Glutamatergic neuron (in vitro differentiated cells): ENCODE data around the gene SMIM28. TPM values are rescaled to one million over a fixed set of nuclear protein-coding genes. Genes with fewer than 3 reads are reported as not detected.

Source experiments
- DNase-seq: peaks from one replicate; pipeline ENCODE4 v3.0.0; 2022
- H3K27ac Mint-ChIP-seq: one replicate; pipeline ENCODE4 v1.8.0; 2020; ENCODE audit warnings: mild to moderate bottlenecking, mixed read lengths, inconsistent platforms; ENCODE audit not compliant: unreplicated experiment
- H3K27me3 Mint-ChIP-seq: one replicate; pipeline ENCODE4 v1.8.0; 2020; ENCODE audit warnings: mild to moderate bottlenecking, moderate library complexity, mixed read lengths, inconsistent platforms; ENCODE audit not compliant: unreplicated experiment
- H3K36me3 Mint-ChIP-seq: one replicate; pipeline ENCODE4 v1.8.0; 2020; ENCODE audit warnings: mild to moderate bottlenecking, mixed read lengths, inconsistent platforms; ENCODE audit not compliant: unreplicated experiment
- H3K4me1 Mint-ChIP-seq: one replicate; pipeline ENCODE4 v1.8.0; 2020; ENCODE audit warnings: mild to moderate bottlenecking, low read depth, mixed read lengths, inconsistent platforms; ENCODE audit not compliant: unreplicated experiment
- H3K4me3 Mint-ChIP-seq: one replicate; pipeline ENCODE4 v1.8.0; 2020; ENCODE audit warnings: mild to moderate bottlenecking, mixed read lengths, inconsistent platforms; ENCODE audit not compliant: unreplicated experiment
- H3K9me3 Mint-ChIP-seq: one replicate; pipeline ENCODE4 v1.8.0; 2020; ENCODE audit warnings: mild to moderate bottlenecking, moderate library complexity, mixed read lengths, inconsistent platforms; ENCODE audit not compliant: unreplicated experiment
- total RNA-seq: library from RNA; stranded (reverse); fragmentation: NEBNext Ultra II Directional; extraction: Animal tissue kit (Norgen Biotek cat#: 25700); gene quantifications from one replicate; pipeline ENCODE4 v1.2.1, GENCODE V29; 2021; ENCODE audit not compliant: unreplicated experiment
- TF ChIP-seq, protein P1 (sequence below): fragments of 200-600 bp; sonication (generic); IDR thresholded peaks from one replicate; pipeline ENCODE4 v1.5.0; 2021; ENCODE audit not compliant: partially characterized antibody, unreplicated experiment

The SMIM28 gene
- total RNA-seq, 1 donor from 2014 or later = not detected

GRCh38 chr6:138382498-138383265 lies 5.0 kb downstream of the SMIM28 start:
- Mint-ChIP-seq H3K4me1 (no peaks in the 10 kb centered on the region), H3K36me3 (no peaks in the 10 kb centered on the region), H3K9me3 (no peaks in the 10 kb centered on the region), H3K4me3 (no peak overlapping the region), H3K27ac (no peak overlapping the region), H3K27me3 (no peaks in the 10 kb centered on the region)
- TF ChIP-seq, protein P1, sequence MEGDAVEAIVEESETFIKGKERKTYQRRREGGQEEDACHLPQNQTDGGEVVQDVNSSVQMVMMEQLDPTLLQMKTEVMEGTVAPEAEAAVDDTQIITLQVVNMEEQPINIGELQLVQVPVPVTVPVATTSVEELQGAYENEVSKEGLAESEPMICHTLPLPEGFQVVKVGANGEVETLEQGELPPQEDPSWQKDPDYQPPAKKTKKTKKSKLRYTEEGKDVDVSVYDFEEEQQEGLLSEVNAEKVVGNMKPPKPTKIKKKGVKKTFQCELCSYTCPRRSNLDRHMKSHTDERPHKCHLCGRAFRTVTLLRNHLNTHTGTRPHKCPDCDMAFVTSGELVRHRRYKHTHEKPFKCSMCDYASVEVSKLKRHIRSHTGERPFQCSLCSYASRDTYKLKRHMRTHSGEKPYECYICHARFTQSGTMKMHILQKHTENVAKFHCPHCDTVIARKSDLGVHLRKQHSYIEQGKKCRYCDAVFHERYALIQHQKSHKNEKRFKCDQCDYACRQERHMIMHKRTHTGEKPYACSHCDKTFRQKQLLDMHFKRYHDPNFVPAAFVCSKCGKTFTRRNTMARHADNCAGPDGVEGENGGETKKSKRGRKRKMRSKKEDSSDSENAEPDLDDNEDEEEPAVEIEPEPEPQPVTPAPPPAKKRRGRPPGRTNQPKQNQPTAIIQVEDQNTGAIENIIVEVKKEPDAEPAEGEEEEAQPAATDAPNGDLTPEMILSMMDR = no peak
- DNase-seq = no peak

GRCh38 chr6:138383776-138384175 lies 6.1 kb downstream of the SMIM28 start:
- DNase-seq = no peak
- no peaks in the 10 kb centered on the region for H3K27me3 Mint-ChIP-seq
- H3K27ac Mint-ChIP-seq = no peak overlapping the region
- no peaks in the 10 kb centered on the region for H3K9me3 Mint-ChIP-seq
- no peaks in the 10 kb centered on the region for H3K36me3 Mint-ChIP-seq
- H3K4me3 Mint-ChIP-seq = no peak overlapping the region
- H3K4me1 Mint-ChIP-seq = no peaks in the 10 kb centered on the region
- TF ChIP-seq, protein P1 = no peak

DNA sequence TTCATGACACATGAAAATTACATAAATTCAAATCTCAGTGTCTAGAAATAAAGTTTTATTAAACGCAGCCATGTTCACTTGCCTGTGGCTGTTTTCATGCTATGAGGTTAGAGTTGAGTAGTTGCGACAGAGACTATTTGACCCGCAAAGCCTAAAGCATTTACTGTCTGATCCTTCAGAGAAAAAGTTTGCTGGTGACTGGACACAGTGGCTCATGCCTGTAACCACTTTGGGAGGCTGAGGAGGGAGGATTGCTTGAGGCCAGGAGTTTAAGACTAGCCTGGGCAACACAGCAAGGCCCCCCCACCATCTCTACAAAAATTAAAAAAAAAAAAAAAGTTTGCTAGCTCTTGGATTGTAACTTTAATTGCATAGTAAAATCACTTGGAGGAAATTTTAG lies 9.2 kb downstream of the SMIM28 start:
- H3K27ac Mint-ChIP-seq = no peak overlapping the region
- TF ChIP-seq, protein P1 = no peak

DNA sequence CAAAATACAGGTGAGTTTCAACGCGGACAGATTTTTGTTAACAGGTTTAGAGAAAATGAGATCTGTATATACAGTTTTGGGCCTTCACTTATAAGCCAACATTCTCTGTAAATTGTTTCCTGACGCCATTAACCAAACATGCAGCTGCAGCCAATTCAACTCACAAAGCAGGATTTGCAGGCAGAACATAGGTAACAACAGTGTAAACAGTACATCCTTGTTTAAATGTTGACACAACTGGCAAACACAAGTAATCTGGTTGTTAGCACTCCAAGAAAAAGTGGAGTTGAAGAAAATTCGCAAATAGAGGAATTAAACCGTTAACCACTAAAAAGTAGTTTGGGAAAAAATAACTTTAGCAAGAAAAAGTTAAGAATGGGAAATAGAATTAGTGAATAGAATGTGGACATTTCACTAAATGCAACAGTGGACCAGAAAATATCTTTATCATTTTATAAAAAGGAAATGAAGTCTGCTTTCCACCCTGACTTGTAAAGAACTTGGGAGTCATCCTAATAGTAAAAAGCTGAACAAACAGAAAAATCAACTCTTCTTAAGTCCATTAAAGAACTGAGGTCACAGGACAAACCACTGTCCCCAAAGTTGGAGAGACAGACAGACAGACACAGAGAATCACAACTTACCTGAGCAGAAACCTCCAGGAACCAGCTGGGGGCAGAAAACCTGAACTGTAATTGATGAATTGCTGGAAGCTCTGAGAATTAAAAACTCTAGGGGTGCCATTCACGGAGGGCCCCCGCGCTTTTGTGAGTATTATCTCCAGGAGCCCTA lies 10.1 kb downstream of the SMIM28 start:
- DNase-seq = no peak
- Mint-ChIP-seq H3K9me3 (no peaks in the 10 kb centered on the region), H3K36me3 (no peaks in the 10 kb centered on the region), H3K27ac (no peak overlapping the region), H3K27me3 (no peaks in the 10 kb centered on the region), H3K4me3 (no peak overlapping the region), H3K4me1 (no peaks in the 10 kb centered on the region)
- TF ChIP-seq, protein P1 = no peak

More for the DNA sequence above, 9.2 kb downstream of the SMIM28 start:
- Mint-ChIP-seq H3K9me3 (no peaks in the 10 kb centered on the region), H3K4me3 (no peak overlapping the region), H3K4me1 (no peaks in the 10 kb centered on the region), H3K36me3 (no peaks in the 10 kb centered on the region), H3K27me3 (no peaks in the 10 kb centered on the region)
- no peak for DNase-seq

DNA sequence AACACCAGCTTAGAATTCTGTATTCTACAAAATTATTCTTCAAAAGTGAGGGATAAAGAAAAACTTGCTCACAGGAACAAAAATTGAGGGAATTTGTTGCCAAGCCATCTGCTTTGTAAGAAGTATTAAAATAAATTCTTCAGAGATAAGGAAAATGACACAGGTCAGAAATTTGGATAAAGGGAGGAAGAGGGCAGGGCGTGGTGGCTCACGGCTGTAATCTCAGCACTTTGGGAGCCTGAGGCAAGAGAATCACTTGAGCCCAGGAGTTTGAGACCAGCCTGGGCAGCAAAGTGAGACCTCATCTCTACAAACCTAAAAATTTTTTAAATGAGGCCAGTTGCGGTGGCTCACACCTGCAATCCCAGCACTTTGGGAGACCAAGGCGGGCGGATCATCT lies 11.8 kb downstream of the SMIM28 start:
- no peak overlapping the region for H3K27ac Mint-ChIP-seq
- no peaks in the 10 kb centered on the region for H3K9me3 Mint-ChIP-seq
- no peaks in the 10 kb centered on the region for H3K27me3 Mint-ChIP-seq
- no peak for DNase-seq
- no peaks in the 10 kb centered on the region for H3K4me1 Mint-ChIP-seq
- H3K36me3 Mint-ChIP-seq = no peaks in the 10 kb centered on the region
- TF ChIP-seq, protein P1 = no peak
- no peak overlapping the region for H3K4me3 Mint-ChIP-seq
